DND-41 (cell line): ENCODE data around the gene SDSL.

ENCODE experiments used
- ATAC-seq: fragments of 200-7000 bp; cut with Tn5 transposase; 3 replicates; pipeline ENCODE4 v1.9.1; 2021; ENCODE audit warnings: low read depth; ENCODE audit not compliant: insufficient read depth
- DNase-seq: peaks from one replicate; pipeline ENCODE4 v3.0.0-alpha.2; 2020
- H2AFZ ChIP-seq: 2 replicates; pipeline ENCODE4 v1.6.0; 2012; ENCODE audit warnings: low read depth, low read length
- H3K27ac ChIP-seq: 2 replicates; pipeline ENCODE4 v1.5.1; 2012; ENCODE audit warnings: low read length, inconsistent platforms
- H3K27me3 ChIP-seq: fragments of 200-600 bp; sonication (generic); 2 replicates; pipeline ENCODE4 v1.6.0; 2012; ENCODE audit warnings: low read length, mild to moderate bottlenecking, inconsistent platforms; ENCODE audit not compliant: insufficient read depth, poor library complexity
- H3K36me3 ChIP-seq: 2 replicates; pipeline ENCODE4 v1.5.1; 2012; ENCODE audit warnings: low read length, inconsistent platforms; ENCODE audit not compliant: insufficient read depth
- H3K4me1 ChIP-seq: 2 replicates; pipeline ENCODE4 v1.5.1; 2012; ENCODE audit warnings: mild to moderate bottlenecking, low read length; ENCODE audit not compliant: insufficient read depth
- H3K4me2 ChIP-seq: 2 replicates; pipeline ENCODE4 v1.6.0; 2012; ENCODE audit warnings: mild to moderate bottlenecking, moderate library complexity, low read length, inconsistent platforms; ENCODE audit not compliant: insufficient read depth
- H3K4me3 ChIP-seq, 2 experiments: fragments of 200-600 bp in 1 of 2; shearing (Covaris generic) in 1 of 2; 2 replicates each; pipeline ENCODE4 v1.5.1; 2012 to 2016; ENCODE audit warnings: inconsistent platforms in 2 of 2, low read length in 2 of 2, mild to moderate bottlenecking in 2 of 2, low read depth in 1 of 2, moderate library complexity in 1 of 2
- H3K79me2 ChIP-seq: 2 replicates; pipeline ENCODE4 v1.6.0; 2012; ENCODE audit warnings: low read length, inconsistent platforms; ENCODE audit not compliant: insufficient read depth
- H3K9ac ChIP-seq: 2 replicates; pipeline ENCODE4 v1.6.0; 2012; ENCODE audit warnings: low read depth, mild to moderate bottlenecking, inconsistent platforms, low read length, moderate library complexity
- H3K9me3 ChIP-seq: 2 replicates; pipeline ENCODE4 v1.5.1; 2012; ENCODE audit warnings: low read length, moderate library complexity, mild to moderate bottlenecking, inconsistent platforms; ENCODE audit not compliant: insufficient read depth, severe bottlenecking
- H4K20me1 ChIP-seq: 2 replicates; pipeline ENCODE4 v1.6.0; 2012; ENCODE audit warnings: low read length; ENCODE audit not compliant: insufficient read depth
- EZH2 ChIP-seq: IDR thresholded peaks from 3 replicates; pipeline ENCODE4 v1.6.1; 2012; ENCODE audit warnings: borderline replicate concordance, low read depth, mild to moderate bottlenecking, moderate library complexity, low read length, inconsistent platforms; ENCODE audit not compliant: severe bottlenecking
- TF ChIP-seq, protein P1 (sequence below): IDR thresholded peaks from 2 replicates; pipeline ENCODE4 v1.5.1; 2012; ENCODE audit warnings: borderline replicate concordance, low read length, moderate library complexity, mild to moderate bottlenecking; ENCODE audit not compliant: poor library complexity, severe bottlenecking; ENCODE audit errors: extremely low read depth

SDSL gene

DNA sequence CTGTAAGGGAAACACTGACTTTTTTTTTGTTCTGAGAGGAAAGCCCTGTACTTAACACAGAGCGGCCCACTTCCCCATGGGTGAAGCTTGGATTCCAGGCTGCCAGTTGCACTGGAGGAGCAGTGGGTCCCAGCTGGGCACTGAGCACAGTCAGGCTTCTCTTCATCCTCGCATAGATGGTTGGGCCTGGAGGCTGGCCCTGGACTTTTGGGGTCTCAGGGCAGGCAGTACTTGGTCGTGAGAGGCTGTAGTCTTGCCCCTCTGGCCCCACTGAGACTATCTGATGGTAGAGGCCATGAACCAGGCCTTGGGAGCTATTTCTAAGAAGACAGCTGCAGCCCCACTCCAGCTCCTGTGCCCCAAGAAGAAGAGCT, 55.6 kb downstream of the SDSL start:
- DNase-seq, result no peak
- peaks cover 20% of the 10 kb centered on the region for H3K27me3 ChIP-seq

DNA sequence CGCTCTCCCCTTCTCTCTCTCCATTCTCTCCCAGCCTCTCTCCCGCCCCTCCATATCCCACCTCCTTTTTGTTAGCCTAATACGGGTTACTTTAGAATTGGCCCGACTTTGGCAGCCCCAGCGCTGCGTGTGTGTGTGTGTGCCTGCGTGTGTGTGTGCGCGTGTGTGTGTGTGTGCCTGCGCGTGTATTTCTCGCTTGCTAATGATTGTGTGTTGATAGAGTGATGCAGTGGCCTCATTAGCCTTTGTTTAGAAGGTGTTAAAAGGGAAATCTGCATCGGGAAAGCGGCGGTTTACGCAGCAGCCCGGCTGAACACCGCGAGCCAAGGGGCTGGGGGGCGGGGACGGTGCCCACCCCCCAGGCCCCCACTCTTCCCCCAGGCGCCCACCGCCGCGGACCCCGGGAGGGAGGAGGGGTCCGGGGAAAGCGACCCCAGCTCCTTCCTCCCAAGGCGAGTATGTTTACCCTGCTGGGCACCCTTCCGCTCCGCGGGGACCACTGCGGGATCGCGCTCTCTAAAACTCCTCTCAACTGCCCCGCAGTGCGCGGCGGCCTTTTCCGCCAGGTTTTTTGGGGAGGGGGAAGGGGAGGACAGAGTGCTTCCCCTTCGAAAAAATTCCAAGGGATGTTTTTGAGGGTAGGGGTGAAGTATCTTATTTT, 56.3 kb downstream of the SDSL start:
- H3K27ac ChIP-seq, result no peak overlapping the region
- peaks cover 15% of the 10 kb centered on the region for H3K27me3 ChIP-seq
- no peaks in the 10 kb centered on the region for H3K4me1 ChIP-seq
- H3K79me2 ChIP-seq, result no peaks in the 10 kb centered on the region
- ATAC-seq (no peak), DNase-seq (no peak)
- no peaks in the 10 kb centered on the region for H3K36me3 ChIP-seq
- TF ChIP-seq EZH2, result no peak
- TF ChIP-seq, protein P1, sequence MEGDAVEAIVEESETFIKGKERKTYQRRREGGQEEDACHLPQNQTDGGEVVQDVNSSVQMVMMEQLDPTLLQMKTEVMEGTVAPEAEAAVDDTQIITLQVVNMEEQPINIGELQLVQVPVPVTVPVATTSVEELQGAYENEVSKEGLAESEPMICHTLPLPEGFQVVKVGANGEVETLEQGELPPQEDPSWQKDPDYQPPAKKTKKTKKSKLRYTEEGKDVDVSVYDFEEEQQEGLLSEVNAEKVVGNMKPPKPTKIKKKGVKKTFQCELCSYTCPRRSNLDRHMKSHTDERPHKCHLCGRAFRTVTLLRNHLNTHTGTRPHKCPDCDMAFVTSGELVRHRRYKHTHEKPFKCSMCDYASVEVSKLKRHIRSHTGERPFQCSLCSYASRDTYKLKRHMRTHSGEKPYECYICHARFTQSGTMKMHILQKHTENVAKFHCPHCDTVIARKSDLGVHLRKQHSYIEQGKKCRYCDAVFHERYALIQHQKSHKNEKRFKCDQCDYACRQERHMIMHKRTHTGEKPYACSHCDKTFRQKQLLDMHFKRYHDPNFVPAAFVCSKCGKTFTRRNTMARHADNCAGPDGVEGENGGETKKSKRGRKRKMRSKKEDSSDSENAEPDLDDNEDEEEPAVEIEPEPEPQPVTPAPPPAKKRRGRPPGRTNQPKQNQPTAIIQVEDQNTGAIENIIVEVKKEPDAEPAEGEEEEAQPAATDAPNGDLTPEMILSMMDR, result no peak
- no peak overlapping the region for H3K9ac ChIP-seq
- no peak overlapping the region for H3K4me3 ChIP-seq
- no peak overlapping the region for H2AFZ ChIP-seq
- H3K4me2 ChIP-seq, result no peak overlapping the region
- H3K9me3 ChIP-seq, result no peaks in the 10 kb centered on the region
- 0 out of 2 replicates have a peak, but pooled peaks cover 4% of the 10 kb centered on the region for H4K20me1 ChIP-seq

More for the DNA sequence above, 55.6 kb downstream of the SDSL start:
- H3K27ac ChIP-seq, result no peak overlapping the region
- H2AFZ ChIP-seq, result no peak overlapping the region
- ATAC-seq, result no peak
- H3K4me3 ChIP-seq, result no peak overlapping the region
- H3K4me2 ChIP-seq, result no peak overlapping the region
- 0 out of 2 replicates have a peak, but pooled peaks cover 4% of the 10 kb centered on the region for H4K20me1 ChIP-seq
- H3K79me2 ChIP-seq, result no peaks in the 10 kb centered on the region
- no peaks in the 10 kb centered on the region for H3K36me3 ChIP-seq
- no peaks in the 10 kb centered on the region for H3K4me1 ChIP-seq
- TF ChIP-seq EZH2, result no peak
- TF ChIP-seq, protein P1, result no peak
- no peaks in the 10 kb centered on the region for H3K9me3 ChIP-seq
- no peak overlapping the region for H3K9ac ChIP-seq

DNA sequence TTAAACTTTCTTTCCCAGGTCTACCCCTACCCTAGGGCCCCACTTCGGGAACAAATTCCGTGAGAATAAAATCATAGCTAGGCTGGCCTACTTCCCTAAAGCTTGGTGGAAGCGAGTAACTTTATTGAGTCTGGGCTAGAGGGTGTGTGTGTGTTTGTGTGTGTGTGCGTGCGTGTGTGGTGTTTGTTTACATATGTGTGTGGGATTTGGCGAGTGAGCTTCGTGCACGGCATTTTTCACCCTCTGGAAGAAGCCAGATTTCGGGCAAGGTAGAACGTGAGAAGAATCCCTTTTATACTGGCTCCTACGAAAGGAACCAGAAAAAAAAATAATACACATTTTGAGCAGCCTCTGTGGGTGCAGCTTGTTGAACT, 57.0 kb downstream of the SDSL start:
- H3K9me3 ChIP-seq, result no peaks in the 10 kb centered on the region
- H3K36me3 ChIP-seq, result no peaks in the 10 kb centered on the region
- H2AFZ ChIP-seq, result no peak overlapping the region
- H4K20me1 ChIP-seq, result 0 out of 2 replicates have a peak, but pooled peaks cover 4% of the 10 kb centered on the region
- peaks cover 8% of the 10 kb centered on the region for H3K27me3 ChIP-seq
- TF ChIP-seq, protein P1, result no peak
- TF ChIP-seq EZH2, result no peak
- H3K27ac ChIP-seq, result no peak overlapping the region
- H3K79me2 ChIP-seq, result no peaks in the 10 kb centered on the region
- no peak for ATAC-seq
- H3K4me1 ChIP-seq, result no peaks in the 10 kb centered on the region
- no peak for DNase-seq
- H3K4me3 ChIP-seq, result no peak overlapping the region
- H3K9ac ChIP-seq, result no peak overlapping the region
- no peak overlapping the region for H3K4me2 ChIP-seq
